ENCODE results near the gene FUBP3. TPM values are rescaled to one million over a fixed set of nuclear protein-coding genes. Genes with fewer than 3 reads are reported as not detected.

Gene FUBP3
- total RNA-seq, 1 experiment from 2014 or later = 78.6 TPM

- Histone ChIP-seq H3K4me1 (ENCODE audit: insufficient read depth, low read length) (peaks cover 3% of the 10 kb centered on the region; the same call in 1 of the 2 replicates), H4K91ac (ENCODE audit: insufficient read length, low read depth, low read length) (no peak overlapping the region), H2BK5ac (ENCODE audit: insufficient read length, low read length) (no peak overlapping the region), H3K79me2 (ENCODE audit: insufficient read depth, low read length) (no peaks in the 10 kb centered on the region), H3K27me3 (ENCODE audit: insufficient read depth, low read length) (no peaks in the 10 kb centered on the region), H4K5ac (ENCODE audit: insufficient read length, low read depth, low read length) (no peak overlapping the region), H3K14ac (ENCODE audit: insufficient read depth, low read length) (no peak overlapping the region), H3K9me3 (ENCODE audit: control insufficient read depth, low read depth, low read length) (no peaks in the 10 kb centered on the region), H2BK20ac (ENCODE audit: low read depth, low read length, poor library complexity, severe bottlenecking) (no peak overlapping the region), H3K4me2 (ENCODE audit: insufficient read depth, insufficient read length, low read length) (no peak overlapping the region), H4K20me1 (ENCODE audit: control insufficient read depth, insufficient read depth, insufficient read length) (no peaks in the 10 kb centered on the region), H3K27ac (ENCODE audit: insufficient read length, low read depth, low read length) (no peak overlapping the region), H3K9ac (ENCODE audit: extremely low read depth, insufficient read length, low read length) (no peak overlapping the region), H3K56ac (ENCODE audit: insufficient read length, low read depth, low read length) (no peak overlapping the region), H3K23me2 (ENCODE audit: insufficient read length, low read depth, low read length, poor library complexity, severe bottlenecking) (no peaks in the 10 kb centered on the region), H2AK5ac (ENCODE audit: insufficient read length, low read length) (no peak overlapping the region), H3T11ph (ENCODE audit: low read length) (no peak overlapping the region), H4K8ac (replicated peaks; ENCODE audit: insufficient read length, low read depth, low read length) (no peak overlapping the region), H3K23ac (ENCODE audit: insufficient read length, low read depth, low read length) (no peak overlapping the region), H3K18ac (ENCODE audit: insufficient read length, low read depth, low read length) (no peak overlapping the region), H3K79me1 (ENCODE audit: insufficient read depth, low read depth, low read length, poor library complexity, severe bottlenecking) (peaks cover 3% of the 10 kb centered on the region), H2AFZ (ENCODE audit: low read length) (no peak overlapping the region), H2BK15ac (ENCODE audit: low read depth, low read length) (no peak overlapping the region), H2BK12ac (ENCODE audit: insufficient read length, low read depth, low read length) (no peak overlapping the region), H3K4ac (ENCODE audit: low read depth, low read length) (no peak overlapping the region), H2BK120ac (ENCODE audit: low read depth, low read length, poor library complexity, severe bottlenecking) (no peak overlapping the region)
- Mint-ChIP-seq H3K27ac (no peak overlapping the region), H3K4me3 (no peak overlapping the region), H3K27me3 (ENCODE audit: low read depth) (no peaks in the 10 kb centered on the region), H3K36me3 (ENCODE audit: insufficient read depth in 1 of 3, low read depth in 3 of 3) (peaks cover 21 to 77% (median 48%) of the 10 kb centered on the region in 3 experiments; a peak in 6 of 7 replicates), H3K4me1 (peaks cover 11 to 16% of the 10 kb centered on the region in 2 experiments), H3K9me3 (no peaks in the 10 kb centered on the region)
- no peak for DNase-seq
- no CpG with 5 or more reads among the region's 2 CpGs for WGBS (ENCODE audit: extremely low coverage, insufficient read length, low lambda C conversion rate)
- TF ChIP-seq, protein P1, sequence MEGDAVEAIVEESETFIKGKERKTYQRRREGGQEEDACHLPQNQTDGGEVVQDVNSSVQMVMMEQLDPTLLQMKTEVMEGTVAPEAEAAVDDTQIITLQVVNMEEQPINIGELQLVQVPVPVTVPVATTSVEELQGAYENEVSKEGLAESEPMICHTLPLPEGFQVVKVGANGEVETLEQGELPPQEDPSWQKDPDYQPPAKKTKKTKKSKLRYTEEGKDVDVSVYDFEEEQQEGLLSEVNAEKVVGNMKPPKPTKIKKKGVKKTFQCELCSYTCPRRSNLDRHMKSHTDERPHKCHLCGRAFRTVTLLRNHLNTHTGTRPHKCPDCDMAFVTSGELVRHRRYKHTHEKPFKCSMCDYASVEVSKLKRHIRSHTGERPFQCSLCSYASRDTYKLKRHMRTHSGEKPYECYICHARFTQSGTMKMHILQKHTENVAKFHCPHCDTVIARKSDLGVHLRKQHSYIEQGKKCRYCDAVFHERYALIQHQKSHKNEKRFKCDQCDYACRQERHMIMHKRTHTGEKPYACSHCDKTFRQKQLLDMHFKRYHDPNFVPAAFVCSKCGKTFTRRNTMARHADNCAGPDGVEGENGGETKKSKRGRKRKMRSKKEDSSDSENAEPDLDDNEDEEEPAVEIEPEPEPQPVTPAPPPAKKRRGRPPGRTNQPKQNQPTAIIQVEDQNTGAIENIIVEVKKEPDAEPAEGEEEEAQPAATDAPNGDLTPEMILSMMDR (conservative IDR thresholded peaks at IDR 0.05) = no peak
Measured at GRCh38 chr9:130601100-130601499, 21.7 kb downstream of the FUBP3 start.

Data from H9 (cell line).